HepG2 (cell line): ENCODE data around the gene MSGN1.

Experiments
- FOXJ3 ChIP-seq: sonication (generic); formaldehyde crosslinking; IDR thresholded peaks from 2 replicates; pipeline ENCODE4 v1.4.0; 2020; ENCODE audit warnings: missing genetic modification reagents, mild to moderate bottlenecking, borderline replicate concordance
- GABPB1 ChIP-seq: IDR thresholded peaks from 2 replicates; pipeline ENCODE4 v1.6.1; 2016; ENCODE audit warnings: mild to moderate bottlenecking, missing genetic modification reagents, moderate library complexity, missing compliant biosample characterization
- MAF1 ChIP-seq: sonication (generic); formaldehyde crosslinking; IDR thresholded peaks from 2 replicates; pipeline ENCODE4 v1.5.0; 2020; ENCODE audit warnings: missing genetic modification reagents, borderline replicate concordance
- POLR2A ChIP-seq, 2 experiments: IDR thresholded peaks; 2 replicates each; pipeline ENCODE4 v1.6.1; 2011; ENCODE audit warnings: low read depth in 2 of 2, low read length in 2 of 2, mild to moderate bottlenecking in 1 of 2, moderate library complexity in 1 of 2; ENCODE audit not compliant: insufficient read depth in 1 of 2
- PRDM10 ChIP-seq: sonication (generic); formaldehyde crosslinking; IDR thresholded peaks from 2 replicates; pipeline ENCODE4 v1.4.0; 2020; ENCODE audit warnings: low read depth, missing genetic modification reagents
- ZNF431 ChIP-seq: sonication (generic); formaldehyde crosslinking; IDR thresholded peaks from 2 replicates; pipeline ENCODE4 v1.9.0; 2022; ENCODE audit warnings: missing genetic modification reagents, low read depth, mild to moderate bottlenecking, borderline replicate concordance
- ZNF512 ChIP-seq: sonication (generic); formaldehyde crosslinking; IDR thresholded peaks from 2 replicates; pipeline ENCODE4 v1.4.0; 2020; ENCODE audit warnings: mild to moderate bottlenecking, missing genetic modification reagents
- ZNF557 ChIP-seq: sonication (generic); formaldehyde crosslinking; IDR thresholded peaks from 2 replicates; pipeline ENCODE4 v1.4.0; 2020; ENCODE audit warnings: missing genetic modification reagents
- ZNF563 ChIP-seq: sonication (generic); formaldehyde crosslinking; IDR thresholded peaks from 2 replicates; pipeline ENCODE4 v1.8.0; 2022; ENCODE audit warnings: mild to moderate bottlenecking, moderate library complexity, missing genetic modification reagents
- ZNF710 ChIP-seq: sonication (generic); formaldehyde crosslinking; IDR thresholded peaks from 2 replicates; pipeline ENCODE4 v1.5.0; 2020; ENCODE audit warnings: mild to moderate bottlenecking, missing genetic modification reagents, borderline replicate concordance
- ZSCAN29 ChIP-seq: sonication (generic); formaldehyde crosslinking; conservative IDR thresholded peaks from 2 replicates; pipeline ENCODE4 v1.4.0; 2020; ENCODE audit warnings: mild to moderate bottlenecking, missing genetic modification reagents
- TF ChIP-seq, protein P1 (sequence below): sonication (generic); formaldehyde crosslinking; IDR thresholded peaks from 2 replicates; pipeline ENCODE4 v1.5.0; 2020; ENCODE audit warnings: mild to moderate bottlenecking, missing genetic modification reagents, moderate library complexity

DNA sequence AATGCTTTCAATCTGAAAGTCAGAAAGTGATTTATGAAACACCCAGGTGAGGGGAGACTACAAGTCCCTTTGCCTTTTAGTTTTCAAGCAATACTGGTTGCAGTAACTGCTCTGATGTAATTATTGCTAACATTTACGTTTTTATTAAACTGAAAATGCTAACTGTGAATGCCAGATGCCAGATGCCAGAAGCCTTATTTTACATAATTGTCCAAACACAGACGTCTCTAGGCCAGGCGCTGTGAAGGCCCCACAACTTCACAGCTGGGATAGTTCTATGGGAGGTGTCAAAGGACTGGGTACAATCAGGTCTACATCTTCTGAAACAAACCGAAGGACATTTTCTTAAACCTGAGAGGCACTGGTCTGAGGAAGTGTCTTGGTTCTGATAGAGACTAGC, 27.5 kb upstream of the MSGN1 start:
- TF ChIP-seq PRDM10 (no peak), FOXJ3 (CRISPR knock-in tag) (no peak), ZSCAN29 (CRISPR knock-in tag) (no peak), ZNF563 (no peak), ZNF512 (CRISPR knock-in tag) (no peak), ZNF431 (no peak), ZNF710 (CRISPR knock-in tag) (no peak), ZNF557 (CRISPR knock-in tag) (no peak), POLR2A (IDR thresholded peaks at IDR 0.05; ENCODE audit: insufficient read depth in 1 of 2, low read depth in 2 of 2, low read length in 2 of 2) (no peak), GABPB1 (CRISPR knock-in tag) (no peak), MAF1 (CRISPR knock-in tag) (no peak)
- TF ChIP-seq, protein P1, sequence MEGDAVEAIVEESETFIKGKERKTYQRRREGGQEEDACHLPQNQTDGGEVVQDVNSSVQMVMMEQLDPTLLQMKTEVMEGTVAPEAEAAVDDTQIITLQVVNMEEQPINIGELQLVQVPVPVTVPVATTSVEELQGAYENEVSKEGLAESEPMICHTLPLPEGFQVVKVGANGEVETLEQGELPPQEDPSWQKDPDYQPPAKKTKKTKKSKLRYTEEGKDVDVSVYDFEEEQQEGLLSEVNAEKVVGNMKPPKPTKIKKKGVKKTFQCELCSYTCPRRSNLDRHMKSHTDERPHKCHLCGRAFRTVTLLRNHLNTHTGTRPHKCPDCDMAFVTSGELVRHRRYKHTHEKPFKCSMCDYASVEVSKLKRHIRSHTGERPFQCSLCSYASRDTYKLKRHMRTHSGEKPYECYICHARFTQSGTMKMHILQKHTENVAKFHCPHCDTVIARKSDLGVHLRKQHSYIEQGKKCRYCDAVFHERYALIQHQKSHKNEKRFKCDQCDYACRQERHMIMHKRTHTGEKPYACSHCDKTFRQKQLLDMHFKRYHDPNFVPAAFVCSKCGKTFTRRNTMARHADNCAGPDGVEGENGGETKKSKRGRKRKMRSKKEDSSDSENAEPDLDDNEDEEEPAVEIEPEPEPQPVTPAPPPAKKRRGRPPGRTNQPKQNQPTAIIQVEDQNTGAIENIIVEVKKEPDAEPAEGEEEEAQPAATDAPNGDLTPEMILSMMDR, result no peak
